Pancreas (tissue), 10 donors: Measurements from ENCODE around the gene IRF7. TPM values are rescaled to one million over a fixed set of nuclear protein-coding genes. Genes with fewer than 3 reads are reported as not detected.
A peak's percentile ranks its signal among the peaks of the same experiment; 100 is the strongest.

Experiments
- ATAC-seq, 4 donors: fragments of 200-7000 bp; cut with Tn5 transposase; one replicate each; pipeline versions ENCODE4 v1.8.0 to v1.9.1; 2020; ENCODE audit warnings: mild to moderate bottlenecking in 4 of 4, moderate library complexity in 4 of 4
- DNase-seq, 6 donors: peaks; one replicate each; pipeline ENCODE4 v3.0.0-alpha.2; 2020
- FAIRE-seq: peaks from 2 replicates; lab custom pipeline; 2012; peaks lifted over from hg19 to GRCh38; lab: Jason Lieb, UNC
- H3K27ac ChIP-seq, 4 donors: fragments of 200-600 bp; sonication (generic); 1 replicate in 3 of 4; 2 replicates in 1 of 4; pipeline versions ENCODE4 v1.5.0 to v1.8.0; 2020
- H3K27me3 ChIP-seq, 4 donors: fragments of 200-600 bp; one replicate each; pipeline ENCODE4 v1.8.0; 2021
- H3K36me3 ChIP-seq, 3 donors: fragments of 200-600 bp; sonication (generic) in 1 of 3; one replicate each; pipeline versions ENCODE4 v1.5.0 to v1.8.0; 2020 to 2021
- H3K4me1 ChIP-seq, 3 donors: fragments of 200-600 bp; one replicate each; pipeline ENCODE4 v1.8.0; 2021
- H3K4me3 ChIP-seq, 4 donors: fragments of 200-600 bp; sonication (generic) in 2 of 4; one replicate each; pipeline versions ENCODE4 v1.5.0 to v1.8.0; 2020 to 2021
- H3K9me3 ChIP-seq, 4 donors: fragments of 200-600 bp; one replicate each; pipeline ENCODE4 v1.8.0; 2021
- CTCF ChIP-seq, 4 donors: fragments of 200-600 bp; sonication (generic) in 3 of 4; IDR thresholded peaks; one replicate each; pipeline versions ENCODE4 v1.5.0 to v1.8.0; 2021; ENCODE audit warnings: antibody characterized with exemption in 4 of 4
- WGBS, 2 donors: extraction: QIAGEN DNeasy Blood & Tissue Kit; methylation state at CpG; one replicate each; pipeline ENCODE4 v1.1.7; 2013; 5-methylcytosine and 5-hydroxymethylcytosine counted together
- intact Hi-C, 3 donors: fragments of 100-400 bp; cut with DNase I; formaldehyde crosslinking; loops; one replicate each; pipeline versions ENCODE4 v1.11.1 to v1.14.2; 2022
- polyA plus RNA-seq, 2 donors: library from polyadenylated mRNA; stranded (reverse); fragments of 200-250 nt; gene quantifications; one replicate each; pipeline ENCODE4 v1.2.3, GENCODE V29; 2013
- total RNA-seq, 6 donors: library from RNA; stranded (reverse); fragmentation: NEBNext Ultra II Directional in 4 of 6; extraction: Animal tissue kit (Norgen Biotek cat#: 25700) in 4 of 6; gene quantifications; one replicate each; pipeline versions ENCODE4 v1.2.1 to v1.2.4, GENCODE V29; 2021 to 2023
- donor health status: healthy with polysubstance abuse.
- donor health status: DM: no; HTN: no; CAD: no; lungs with moderate emphysema.
- donor health status: DM: no; HTN: no; CAD: no.
- donor health status: control.
- donor health status: control.
- donor health status: Bipolar disorder and iron deficiency.
- donor health status: DM: yes; HTN: yes; CAD: no.
- donor health status: DM: no; HTN: no; CAD: no.
- donor health status: DM: no; HTN: no; CAD: no.
- donor health status: DM: yes; HTN: yes; CAD: no.

IRF7 gene
- total and polyA plus RNA-seq, 8 donors = 4.0 to 36.6 (median 10.2) TPM

GRCh38 chr11:619628-620050, 3.9 kb upstream of the IRF7 start:
- Histone ChIP-seq H3K27ac (no peak overlapping the region), H3K9me3 (no peaks in the 10 kb centered on the region), H3K36me3 (no peaks in the 10 kb centered on the region), H3K27me3 (no peaks in the 10 kb centered on the region), H3K4me1 (peaks cover 0 to 8% (median 2%) of the 10 kb centered on the region in 3 donors), H3K4me3 (no peak overlapping the region)
- no peak for ATAC-seq
- no peak for FAIRE-seq
- 94 to 95% methylated on average over 14 to 22 of the region's 22 CpGs for WGBS, 2 donors
- intact Hi-C loops = no loop called here
- DNase-seq = peak in 1 of 6 donors; percentile 34
- TF ChIP-seq CTCF (IDR thresholded peaks at IDR 0.05) = no peak

DNA sequence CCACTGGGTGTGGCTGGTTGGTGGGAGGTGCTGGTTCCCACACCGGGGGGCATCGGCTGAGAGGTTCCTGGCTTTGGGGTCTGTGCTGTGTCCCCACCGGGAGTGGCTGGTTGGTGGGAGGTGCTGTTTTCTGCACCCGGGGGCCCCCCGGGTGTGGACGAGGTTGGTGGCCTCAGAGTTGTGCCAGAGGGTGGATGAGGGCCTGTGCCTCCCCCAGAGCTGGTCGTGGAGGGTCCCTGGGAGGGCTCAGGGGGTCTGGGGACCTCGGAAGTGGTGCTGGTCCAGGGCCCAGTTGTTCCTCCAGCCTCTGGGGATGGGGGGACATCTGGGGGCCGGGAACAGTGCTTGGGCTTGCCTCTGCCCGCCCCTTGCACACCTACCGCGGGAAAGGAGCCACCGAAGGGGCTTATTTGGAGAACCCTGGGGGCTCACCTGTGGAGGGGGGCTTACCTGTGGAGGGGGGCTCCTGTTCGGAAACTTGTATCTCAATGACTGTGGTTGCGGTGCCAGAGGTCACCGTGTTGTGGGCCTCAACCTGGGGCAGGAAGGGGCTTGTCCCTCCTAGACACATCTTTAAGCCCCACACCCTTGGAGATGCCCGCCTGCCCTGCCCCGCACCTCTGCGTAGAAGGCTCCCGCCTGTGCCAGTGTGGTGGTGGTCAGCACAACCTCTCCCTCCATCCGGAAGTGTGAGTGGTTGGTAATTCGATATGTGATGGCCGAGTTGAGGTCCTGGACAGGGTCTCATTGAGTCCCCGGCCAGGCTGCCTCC, 3.3 kb upstream of the IRF7 start:
- TF ChIP-seq CTCF (IDR thresholded peaks at IDR 0.05) = no peak
- peaks cover 0 to 9% (median 7%) of the 10 kb centered on the region in 3 donors for H3K4me1 ChIP-seq
- ATAC-seq (no peak), FAIRE-seq (no peak), DNase-seq (peak in 2 of 6 donors; percentile 23 to 67)
- H3K9me3 ChIP-seq = no peaks in the 10 kb centered on the region
- H3K27me3 ChIP-seq = no peaks in the 10 kb centered on the region
- intact Hi-C loops = no loop called here
- no peak overlapping the region for H3K4me3 ChIP-seq
- 93 to 95% methylated on average over 23 to 24 of the region's 24 CpGs for WGBS, 2 donors
- H3K27ac ChIP-seq = no peak overlapping the region
- H3K36me3 ChIP-seq = no peaks in the 10 kb centered on the region

- no peak for FAIRE-seq
- intact Hi-C loops = no loop called here
- H3K36me3 ChIP-seq = peaks cover 0 to 3% (median 2%) of the 10 kb centered on the region in 3 donors
- no peaks in the 10 kb centered on the region for H3K9me3 ChIP-seq
- DNase-seq = peak in 4 of 6 donors; percentile 11 to 58 (median 30)
- no peak for TF ChIP-seq CTCF (IDR thresholded peaks at IDR 0.05)
- H3K4me1 ChIP-seq = peaks cover 0 to 9% (median 7%) of the 10 kb centered on the region in 3 donors
- 95 to 96% methylated on average over 23 to 25 of the region's 25 CpGs for WGBS, 2 donors
- no peaks in the 10 kb centered on the region for H3K27me3 ChIP-seq
- ATAC-seq = no peak
- H3K27ac ChIP-seq = no peak overlapping the region
- no peak overlapping the region for H3K4me3 ChIP-seq
Observed at GRCh38 chr11:617912-618682, 2.3 kb upstream of the IRF7 start.

- no peaks in the 10 kb centered on the region for H3K27me3 ChIP-seq
- FAIRE-seq (no peak), DNase-seq (peak in 4 of 6 donors; percentile 7 to 81 (median 40)), ATAC-seq (no peak)
- H3K4me1 ChIP-seq = peaks cover 0 to 9% (median 7%) of the 10 kb centered on the region in 3 donors
- 93% methylated on average over 49 to 57 of the region's 57 CpGs for WGBS, 2 donors
- H3K36me3 ChIP-seq = peaks cover 0 to 10% (median 8%) of the 10 kb centered on the region in 3 donors
- H3K27ac ChIP-seq = no peak overlapping the region
- H3K4me3 ChIP-seq = no peak overlapping the region
- intact Hi-C loops = no loop called here
- no peaks in the 10 kb centered on the region for H3K9me3 ChIP-seq
- no peak for TF ChIP-seq CTCF (IDR thresholded peaks at IDR 0.05)
Observed at GRCh38 chr11:617199-617911, 1.6 kb upstream of the IRF7 start.
